Measurements from ENCODE around the gene CCDC9B.

- no peak for TF ChIP-seq CTCF (IDR thresholded peaks at IDR 0.05)
- TF ChIP-seq ZFX (IDR thresholded peaks at IDR 0.05; ENCODE audit: borderline replicate concordance), result no peak
Observed at GRCh38 chr15:40388941-40389823, 48.4 kb upstream of the CCDC9B start.

Measured in 22Rv1 (cell line).